H1 (cell line): ENCODE results near the gene MAP1B. TPM values are rescaled to one million over a fixed set of nuclear protein-coding genes. Genes with fewer than 3 reads are reported as not detected.

Experiments
- CREB1 ChIP-seq: IDR thresholded peaks from 2 replicates; pipeline ENCODE4 v1.6.1; 2012; ENCODE audit warnings: inconsistent platforms
- HDAC6 ChIP-seq: IDR thresholded peaks from one replicate; pipeline ENCODE4 v1.7.1; 2012; ENCODE audit warnings: low read depth, mild to moderate bottlenecking, inconsistent platforms, low read length, moderate library complexity
- ZNF274 ChIP-seq: IDR thresholded peaks from 2 replicates; pipeline ENCODE4 v1.7.0; 2012; ENCODE audit warnings: low read length, borderline replicate concordance; ENCODE audit errors: extremely low read depth
- polyA plus RNA-seq, 7 experiments: library from polyadenylated mRNA; depleted of rRNA in 3 of 7; stranded (reverse) in 5 of 7; unstranded in 2 of 7; fragments of >200 nt in 5 of 7; fragments of 200-250 nt in 2 of 7; gene quantifications; 1 replicate in 5 of 7; 2 replicates in 1 of 7; 4 replicates in 1 of 7; pipeline versions ENCODE4 v1.2.1 to v1.2.3, GENCODE V29; 2011 to 2013; ENCODE audit warnings: missing spikeins in 2 of 7, mixed read lengths in 2 of 7
- total RNA-seq: library from RNA; stranded (reverse); fragmentation: NEBNext Ultra II Directional; extraction: Animal tissue kit (Norgen Biotek cat#: 25700); gene quantifications from 2 replicates; pipeline ENCODE4 v1.2.1, GENCODE V29; 2021
- TF ChIP-seq, protein P1 (sequence below): fragments of 300-600 bp; sonication (generic); IDR thresholded peaks from 2 replicates; pipeline ENCODE4 v1.7.1; 2012; ENCODE audit warnings: low read length, moderate library complexity, mild to moderate bottlenecking, inconsistent platforms; ENCODE audit not compliant: insufficient replicate concordance

Gene MAP1B
- total and polyA plus RNA-seq, 2 of the 8 experiments (the other 6 are each of a cell fraction or from before 2014, with no cell fraction given), result 24.5 to 120 TPM

DNA sequence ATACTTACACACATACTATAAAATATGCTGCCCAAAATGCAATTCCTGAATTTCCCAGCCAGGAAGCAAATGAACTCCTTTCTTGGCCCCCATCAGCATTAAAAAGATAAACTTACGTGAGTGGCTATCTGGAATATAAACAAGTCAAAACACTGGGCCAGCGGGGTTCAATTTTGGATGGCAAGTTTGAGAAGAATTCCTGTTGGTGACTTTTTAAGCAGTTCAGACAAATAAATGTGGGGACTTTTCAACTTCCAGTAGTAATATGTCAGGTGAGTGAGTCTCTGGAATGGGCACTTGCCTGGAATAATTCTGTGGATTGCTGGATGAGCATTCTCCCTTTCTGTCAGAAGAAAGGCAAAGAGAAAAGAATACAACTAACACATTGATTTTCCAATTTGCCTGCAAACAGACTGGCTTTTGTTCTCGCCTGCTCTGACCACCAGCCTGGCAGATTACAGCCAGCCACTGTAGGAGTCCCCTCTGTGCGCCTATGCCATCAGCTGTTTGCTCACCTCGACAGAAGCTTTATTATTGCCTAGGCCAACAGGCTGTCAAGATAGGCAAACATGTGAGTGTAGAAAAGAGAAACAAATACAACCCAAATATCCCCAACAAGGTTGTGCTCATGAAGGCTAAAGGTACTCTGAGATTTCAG lies 134.2 kb downstream of the MAP1B start (continued):
- TF ChIP-seq, protein P1, sequence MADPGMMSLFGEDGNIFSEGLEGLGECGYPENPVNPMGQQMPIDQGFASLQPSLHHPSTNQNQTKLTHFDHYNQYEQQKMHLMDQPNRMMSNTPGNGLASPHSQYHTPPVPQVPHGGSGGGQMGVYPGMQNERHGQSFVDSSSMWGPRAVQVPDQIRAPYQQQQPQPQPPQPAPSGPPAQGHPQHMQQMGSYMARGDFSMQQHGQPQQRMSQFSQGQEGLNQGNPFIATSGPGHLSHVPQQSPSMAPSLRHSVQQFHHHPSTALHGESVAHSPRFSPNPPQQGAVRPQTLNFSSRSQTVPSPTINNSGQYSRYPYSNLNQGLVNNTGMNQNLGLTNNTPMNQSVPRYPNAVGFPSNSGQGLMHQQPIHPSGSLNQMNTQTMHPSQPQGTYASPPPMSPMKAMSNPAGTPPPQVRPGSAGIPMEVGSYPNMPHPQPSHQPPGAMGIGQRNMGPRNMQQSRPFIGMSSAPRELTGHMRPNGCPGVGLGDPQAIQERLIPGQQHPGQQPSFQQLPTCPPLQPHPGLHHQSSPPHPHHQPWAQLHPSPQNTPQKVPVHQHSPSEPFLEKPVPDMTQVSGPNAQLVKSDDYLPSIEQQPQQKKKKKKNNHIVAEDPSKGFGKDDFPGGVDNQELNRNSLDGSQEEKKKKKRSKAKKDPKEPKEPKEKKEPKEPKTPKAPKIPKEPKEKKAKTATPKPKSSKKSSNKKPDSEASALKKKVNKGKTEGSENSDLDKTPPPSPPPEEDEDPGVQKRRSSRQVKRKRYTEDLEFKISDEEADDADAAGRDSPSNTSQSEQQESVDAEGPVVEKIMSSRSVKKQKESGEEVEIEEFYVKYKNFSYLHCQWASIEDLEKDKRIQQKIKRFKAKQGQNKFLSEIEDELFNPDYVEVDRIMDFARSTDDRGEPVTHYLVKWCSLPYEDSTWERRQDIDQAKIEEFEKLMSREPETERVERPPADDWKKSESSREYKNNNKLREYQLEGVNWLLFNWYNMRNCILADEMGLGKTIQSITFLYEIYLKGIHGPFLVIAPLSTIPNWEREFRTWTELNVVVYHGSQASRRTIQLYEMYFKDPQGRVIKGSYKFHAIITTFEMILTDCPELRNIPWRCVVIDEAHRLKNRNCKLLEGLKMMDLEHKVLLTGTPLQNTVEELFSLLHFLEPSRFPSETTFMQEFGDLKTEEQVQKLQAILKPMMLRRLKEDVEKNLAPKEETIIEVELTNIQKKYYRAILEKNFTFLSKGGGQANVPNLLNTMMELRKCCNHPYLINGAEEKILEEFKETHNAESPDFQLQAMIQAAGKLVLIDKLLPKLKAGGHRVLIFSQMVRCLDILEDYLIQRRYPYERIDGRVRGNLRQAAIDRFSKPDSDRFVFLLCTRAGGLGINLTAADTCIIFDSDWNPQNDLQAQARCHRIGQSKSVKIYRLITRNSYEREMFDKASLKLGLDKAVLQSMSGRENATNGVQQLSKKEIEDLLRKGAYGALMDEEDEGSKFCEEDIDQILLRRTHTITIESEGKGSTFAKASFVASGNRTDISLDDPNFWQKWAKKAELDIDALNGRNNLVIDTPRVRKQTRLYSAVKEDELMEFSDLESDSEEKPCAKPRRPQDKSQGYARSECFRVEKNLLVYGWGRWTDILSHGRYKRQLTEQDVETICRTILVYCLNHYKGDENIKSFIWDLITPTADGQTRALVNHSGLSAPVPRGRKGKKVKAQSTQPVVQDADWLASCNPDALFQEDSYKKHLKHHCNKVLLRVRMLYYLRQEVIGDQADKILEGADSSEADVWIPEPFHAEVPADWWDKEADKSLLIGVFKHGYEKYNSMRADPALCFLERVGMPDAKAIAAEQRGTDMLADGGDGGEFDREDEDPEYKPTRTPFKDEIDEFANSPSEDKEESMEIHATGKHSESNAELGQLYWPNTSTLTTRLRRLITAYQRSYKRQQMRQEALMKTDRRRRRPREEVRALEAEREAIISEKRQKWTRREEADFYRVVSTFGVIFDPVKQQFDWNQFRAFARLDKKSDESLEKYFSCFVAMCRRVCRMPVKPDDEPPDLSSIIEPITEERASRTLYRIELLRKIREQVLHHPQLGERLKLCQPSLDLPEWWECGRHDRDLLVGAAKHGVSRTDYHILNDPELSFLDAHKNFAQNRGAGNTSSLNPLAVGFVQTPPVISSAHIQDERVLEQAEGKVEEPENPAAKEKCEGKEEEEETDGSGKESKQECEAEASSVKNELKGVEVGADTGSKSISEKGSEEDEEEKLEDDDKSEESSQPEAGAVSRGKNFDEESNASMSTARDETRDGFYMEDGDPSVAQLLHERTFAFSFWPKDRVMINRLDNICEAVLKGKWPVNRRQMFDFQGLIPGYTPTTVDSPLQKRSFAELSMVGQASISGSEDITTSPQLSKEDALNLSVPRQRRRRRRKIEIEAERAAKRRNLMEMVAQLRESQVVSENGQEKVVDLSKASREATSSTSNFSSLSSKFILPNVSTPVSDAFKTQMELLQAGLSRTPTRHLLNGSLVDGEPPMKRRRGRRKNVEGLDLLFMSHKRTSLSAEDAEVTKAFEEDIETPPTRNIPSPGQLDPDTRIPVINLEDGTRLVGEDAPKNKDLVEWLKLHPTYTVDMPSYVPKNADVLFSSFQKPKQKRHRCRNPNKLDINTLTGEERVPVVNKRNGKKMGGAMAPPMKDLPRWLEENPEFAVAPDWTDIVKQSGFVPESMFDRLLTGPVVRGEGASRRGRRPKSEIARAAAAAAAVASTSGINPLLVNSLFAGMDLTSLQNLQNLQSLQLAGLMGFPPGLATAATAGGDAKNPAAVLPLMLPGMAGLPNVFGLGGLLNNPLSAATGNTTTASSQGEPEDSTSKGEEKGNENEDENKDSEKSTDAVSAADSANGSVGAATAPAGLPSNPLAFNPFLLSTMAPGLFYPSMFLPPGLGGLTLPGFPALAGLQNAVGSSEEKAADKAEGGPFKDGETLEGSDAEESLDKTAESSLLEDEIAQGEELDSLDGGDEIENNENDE, result no peak
- TF ChIP-seq CREB1 (no peak), ZNF274 (no peak), HDAC6 (no peak)
- TF ChIP-seq, all 59 proteins: peak for 0
